ENCODE results near the gene OR1I1.

Gene OR1I1

GRCh38 chr19:15118789-15119494 is 36.9 kb downstream of the OR1I1 start:
- H3K4me3 ChIP-seq (ENCODE audit: low read depth, low read length): no peak overlapping the region
- H3K9ac ChIP-seq (ENCODE audit: low read depth, low read length): no peak overlapping the region
- H3K27ac ChIP-seq (ENCODE audit: low read depth, low read length): no peak overlapping the region
- H3K27me3 ChIP-seq (ENCODE audit: control insufficient read depth, insufficient read depth, low read length): no peaks in the 10 kb centered on the region
- no peaks in the 10 kb centered on the region for H3K9me3 ChIP-seq (ENCODE audit: control insufficient read depth, insufficient read depth, low read length)
- H3K4me1 ChIP-seq (ENCODE audit: control insufficient read depth, insufficient read depth, low read length): no peaks in the 10 kb centered on the region
- H3K36me3 ChIP-seq (ENCODE audit: control insufficient read depth, insufficient read depth, low read length): peaks cover 90% of the 10 kb centered on the region

GRCh38 chr19:15120135-15121026 is 38.4 kb downstream of the OR1I1 start:
- Histone ChIP-seq H3K4me1 (ENCODE audit: control insufficient read depth, insufficient read depth, low read length) (no peaks in the 10 kb centered on the region), H3K27me3 (ENCODE audit: control insufficient read depth, insufficient read depth, low read length) (no peaks in the 10 kb centered on the region), H3K9me3 (ENCODE audit: control insufficient read depth, insufficient read depth, low read length) (no peaks in the 10 kb centered on the region), H3K27ac (ENCODE audit: low read depth, low read length) (no peak overlapping the region), H3K4me3 (ENCODE audit: low read depth, low read length) (no peak overlapping the region), H3K9ac (ENCODE audit: low read depth, low read length) (no peak overlapping the region), H3K36me3 (ENCODE audit: control insufficient read depth, insufficient read depth, low read length) (peaks cover 79% of the 10 kb centered on the region)

- no peak overlapping the region for H3K27ac ChIP-seq (ENCODE audit: low read depth, low read length)
- H3K4me1 ChIP-seq (ENCODE audit: control insufficient read depth, insufficient read depth, low read length): no peaks in the 10 kb centered on the region
Measured at GRCh38 chr19:15122331-15123030, 40.5 kb downstream of the OR1I1 start.

GRCh38 chr19:15123031-15123890 is 41.2 kb downstream of the OR1I1 start:
- H3K9me3 ChIP-seq (ENCODE audit: control insufficient read depth, insufficient read depth, low read length): no peaks in the 10 kb centered on the region
- H3K36me3 ChIP-seq (ENCODE audit: control insufficient read depth, insufficient read depth, low read length): peaks cover 50% of the 10 kb centered on the region
- no peak overlapping the region for H3K27ac ChIP-seq (ENCODE audit: low read depth, low read length)
- no peaks in the 10 kb centered on the region for H3K4me1 ChIP-seq (ENCODE audit: control insufficient read depth, insufficient read depth, low read length)
- H3K27me3 ChIP-seq (ENCODE audit: control insufficient read depth, insufficient read depth, low read length): no peaks in the 10 kb centered on the region
- no peak overlapping the region for H3K9ac ChIP-seq (ENCODE audit: low read depth, low read length)
- no peak overlapping the region for H3K4me3 ChIP-seq (ENCODE audit: low read depth, low read length)

More at GRCh38 chr19:15122331-15123030, 40.5 kb downstream of the OR1I1 start:
- no peak overlapping the region for H3K4me3 ChIP-seq (ENCODE audit: low read depth, low read length)
- H3K9me3 ChIP-seq (ENCODE audit: control insufficient read depth, insufficient read depth, low read length): no peaks in the 10 kb centered on the region
- H3K27me3 ChIP-seq (ENCODE audit: control insufficient read depth, insufficient read depth, low read length): no peaks in the 10 kb centered on the region
- H3K36me3 ChIP-seq (ENCODE audit: control insufficient read depth, insufficient read depth, low read length): peaks cover 58% of the 10 kb centered on the region
- H3K9ac ChIP-seq (ENCODE audit: low read depth, low read length): no peak overlapping the region

- Histone ChIP-seq H3K9me3 (ENCODE audit: control insufficient read depth, insufficient read depth, low read length) (no peaks in the 10 kb centered on the region), H3K4me1 (ENCODE audit: control insufficient read depth, insufficient read depth, low read length) (no peaks in the 10 kb centered on the region), H3K27ac (ENCODE audit: low read depth, low read length) (no peak overlapping the region), H3K9ac (ENCODE audit: low read depth, low read length) (no peak overlapping the region), H3K4me3 (ENCODE audit: low read depth, low read length) (peak overlapping the region; percentile 88; the same call in 1 of the 2 replicates), H3K36me3 (ENCODE audit: control insufficient read depth, insufficient read depth, low read length) (peaks cover 44% of the 10 kb centered on the region), H3K27me3 (ENCODE audit: control insufficient read depth, insufficient read depth, low read length) (no peaks in the 10 kb centered on the region)
Measured at GRCh38 chr19:15123900-15124299, 41.9 kb downstream of the OR1I1 start.

GRCh38 chr19:15124572-15125231 is 42.7 kb downstream of the OR1I1 start:
- Histone ChIP-seq H3K27ac (ENCODE audit: low read depth, low read length) (peak overlapping the region; percentile 96), H3K9ac (ENCODE audit: low read depth, low read length) (peak overlapping the region; percentile 32; the same call in 1 of the 2 replicates), H3K36me3 (ENCODE audit: control insufficient read depth, insufficient read depth, low read length) (peaks cover 36% of the 10 kb centered on the region), H3K27me3 (ENCODE audit: control insufficient read depth, insufficient read depth, low read length) (no peaks in the 10 kb centered on the region), H3K4me1 (ENCODE audit: control insufficient read depth, insufficient read depth, low read length) (no peaks in the 10 kb centered on the region), H3K9me3 (ENCODE audit: control insufficient read depth, insufficient read depth, low read length) (no peaks in the 10 kb centered on the region), H3K4me3 (ENCODE audit: low read depth, low read length) (peak overlapping the region; percentile 88)

GRCh38 chr19:15125232-15126067 is 43.4 kb downstream of the OR1I1 start:
- Histone ChIP-seq H3K27me3 (ENCODE audit: control insufficient read depth, insufficient read depth, low read length) (no peaks in the 10 kb centered on the region), H3K9me3 (ENCODE audit: control insufficient read depth, insufficient read depth, low read length) (no peaks in the 10 kb centered on the region), H3K27ac (ENCODE audit: low read depth, low read length) (peak overlapping the region; percentile 96), H3K36me3 (ENCODE audit: control insufficient read depth, insufficient read depth, low read length) (peaks cover 29% of the 10 kb centered on the region), H3K4me1 (ENCODE audit: control insufficient read depth, insufficient read depth, low read length) (no peaks in the 10 kb centered on the region), H3K4me3 (ENCODE audit: low read depth, low read length) (peak overlapping the region; percentile 88), H3K9ac (ENCODE audit: low read depth, low read length) (peak overlapping the region; percentile 84)

- Histone ChIP-seq H3K27me3 (ENCODE audit: control insufficient read depth, insufficient read depth, low read length) (no peaks in the 10 kb centered on the region), H3K27ac (ENCODE audit: low read depth, low read length) (no peak overlapping the region), H3K4me3 (ENCODE audit: low read depth, low read length) (peak overlapping the region; percentile 39), H3K9me3 (ENCODE audit: control insufficient read depth, insufficient read depth, low read length) (no peaks in the 10 kb centered on the region), H3K36me3 (ENCODE audit: control insufficient read depth, insufficient read depth, low read length) (peaks cover 20% of the 10 kb centered on the region), H3K4me1 (ENCODE audit: control insufficient read depth, insufficient read depth, low read length) (no peaks in the 10 kb centered on the region), H3K9ac (ENCODE audit: low read depth, low read length) (no peak overlapping the region)
Measured at GRCh38 chr19:15126131-15126910, 44.3 kb downstream of the OR1I1 start.

Measured in HUES48 (cell line).